Right hindlimb (tissue), 1 donor: Measurements from ENCODE around the gene PGAM2.

Experiments
- DNase-seq: peaks from one replicate; pipeline ENCODE4 v3.0.0-alpha.2; 2018

The PGAM2 gene

DNA sequence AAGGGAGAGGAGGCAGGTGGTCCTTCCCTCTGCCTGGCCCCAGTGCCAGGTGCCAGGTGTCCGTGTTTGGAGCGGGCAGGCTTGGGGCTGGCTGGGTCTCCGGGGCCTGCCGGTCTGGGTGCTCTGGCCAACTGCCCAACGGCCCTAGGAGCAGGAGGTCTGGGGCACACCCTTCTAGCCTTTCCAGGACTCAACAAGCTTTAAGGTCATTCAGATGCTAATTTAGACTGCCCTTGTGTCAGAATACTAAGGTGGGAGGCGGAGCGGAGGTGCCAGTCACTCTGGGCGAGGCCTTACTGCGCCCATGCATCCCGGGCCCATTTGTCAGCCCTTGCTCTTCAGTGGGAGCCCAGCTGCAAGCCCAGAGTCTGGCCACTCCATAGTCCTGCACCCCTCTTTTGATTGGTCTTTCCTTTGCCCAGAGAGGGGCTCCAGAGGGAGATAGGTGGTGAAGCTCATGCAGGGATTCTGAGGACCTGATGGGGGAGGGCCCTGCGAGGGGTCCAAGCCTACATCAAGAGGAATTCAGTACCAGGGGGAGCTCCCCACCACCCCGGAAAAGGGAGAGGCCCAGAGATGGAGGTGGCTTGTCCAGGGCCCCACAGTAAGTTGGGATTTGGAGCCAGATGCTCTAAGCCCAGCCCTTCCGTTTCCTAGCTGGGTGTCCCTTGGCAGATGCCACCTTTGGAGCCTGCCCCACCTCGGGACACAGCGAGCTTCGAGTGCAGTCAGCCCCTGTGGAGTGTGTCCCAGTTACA lies 1.3 kb downstream of the PGAM2 start:
- DNase-seq, result peak; percentile 30

DNA sequence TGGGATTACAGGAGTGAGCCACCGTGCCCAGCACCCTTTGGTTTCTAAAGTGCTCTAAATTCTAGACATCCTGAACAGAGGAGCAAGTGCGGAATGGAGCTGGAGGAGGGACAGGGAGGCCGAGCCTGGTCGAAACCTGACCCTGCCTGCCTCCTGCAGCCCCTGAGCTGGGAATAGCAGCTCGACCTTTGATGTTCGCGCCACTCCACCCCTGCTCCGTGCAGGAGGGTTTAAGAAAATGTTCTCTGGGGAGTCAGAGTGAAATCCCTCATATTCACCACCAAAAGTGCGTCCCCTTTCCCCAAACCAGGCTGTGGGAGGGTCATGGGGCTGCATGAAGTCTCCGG lies 1.8 kb downstream of the PGAM2 start:
- DNase-seq, result no peak

DNA sequence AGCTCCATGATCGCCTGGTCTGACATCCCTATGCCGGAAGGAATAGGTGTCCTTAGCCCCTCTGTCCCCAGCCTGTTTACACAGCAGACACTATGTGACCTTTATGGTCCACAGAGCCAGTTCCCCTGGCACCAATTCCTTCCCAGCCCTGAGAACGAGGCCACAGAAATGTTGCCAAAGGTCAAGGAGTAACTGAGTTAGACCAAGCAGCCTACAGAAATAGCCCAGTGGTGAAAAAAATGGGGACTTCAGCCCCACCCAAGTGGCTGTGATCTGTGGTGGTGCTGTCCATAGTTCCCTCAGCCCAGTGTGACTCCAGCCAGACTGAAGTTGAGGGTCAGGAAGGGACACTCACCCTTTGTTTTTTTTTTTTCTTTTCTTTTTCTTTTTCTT lies 2.5 kb downstream of the PGAM2 start:
- peak; percentile 22 for DNase-seq

DNA sequence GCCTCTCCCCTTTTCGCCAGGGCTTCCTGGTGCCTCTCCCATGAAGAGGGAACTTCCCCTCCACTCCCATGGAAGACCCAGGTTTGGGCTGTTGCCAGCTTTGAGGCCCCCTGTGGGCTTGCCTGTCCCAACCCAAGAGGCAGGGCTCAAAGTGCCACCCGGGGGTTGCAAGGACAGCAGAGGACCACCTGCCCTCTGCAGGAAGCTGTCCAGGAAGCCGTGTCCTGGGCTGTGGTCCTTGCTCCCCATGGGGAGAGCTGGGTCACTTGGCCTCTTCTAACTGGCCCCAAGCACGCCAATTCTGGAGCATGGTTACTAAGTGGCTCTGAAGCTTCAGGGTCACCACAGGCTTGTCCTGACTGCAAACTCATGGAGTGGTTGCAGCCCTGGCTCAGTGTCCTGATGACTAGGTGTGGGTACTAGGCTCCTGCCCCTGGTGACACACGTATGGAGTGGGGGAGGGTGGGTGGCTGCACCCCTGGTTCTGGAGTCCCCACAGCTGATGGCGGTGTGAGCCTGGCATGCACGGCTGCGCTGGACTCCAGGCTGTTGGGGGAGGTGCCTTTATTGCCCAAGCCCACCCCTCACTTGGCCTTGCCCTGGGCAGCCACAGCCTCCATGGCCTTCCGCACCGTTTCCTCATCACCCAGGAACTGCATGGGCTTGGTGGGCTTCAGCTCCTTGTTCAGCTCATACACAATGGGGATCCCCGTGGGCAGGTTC lies 3.0 kb downstream of the PGAM2 start:
- peak; percentile 18 for DNase-seq

DNA sequence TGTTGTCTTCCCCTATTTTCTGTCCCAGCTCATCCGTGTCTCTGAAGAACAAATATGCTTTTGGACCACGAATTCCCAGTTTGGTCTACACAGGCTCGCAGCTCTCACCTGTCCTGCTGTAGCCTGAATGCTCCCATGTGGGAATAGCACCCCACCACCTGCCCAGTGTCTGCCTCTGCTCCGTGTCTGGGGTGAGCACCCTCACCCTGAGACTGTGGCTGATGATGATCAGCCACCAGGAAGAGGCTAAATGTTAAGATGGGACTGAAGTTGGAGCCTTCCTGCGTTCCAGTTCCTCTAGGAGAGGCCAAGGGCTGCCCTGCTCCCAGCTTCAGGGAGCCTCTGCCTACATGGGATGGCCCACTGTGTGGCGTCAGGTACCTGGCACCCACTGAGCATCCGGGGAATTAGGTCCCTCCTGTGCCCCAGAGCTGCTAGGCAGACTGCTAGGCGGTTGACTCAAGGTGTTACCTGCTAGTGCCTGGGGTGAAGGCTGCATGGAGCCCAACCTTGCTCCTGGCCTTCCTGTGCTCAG lies 3.7 kb downstream of the PGAM2 start:
- DNase-seq, result peak; percentile 13

DNA sequence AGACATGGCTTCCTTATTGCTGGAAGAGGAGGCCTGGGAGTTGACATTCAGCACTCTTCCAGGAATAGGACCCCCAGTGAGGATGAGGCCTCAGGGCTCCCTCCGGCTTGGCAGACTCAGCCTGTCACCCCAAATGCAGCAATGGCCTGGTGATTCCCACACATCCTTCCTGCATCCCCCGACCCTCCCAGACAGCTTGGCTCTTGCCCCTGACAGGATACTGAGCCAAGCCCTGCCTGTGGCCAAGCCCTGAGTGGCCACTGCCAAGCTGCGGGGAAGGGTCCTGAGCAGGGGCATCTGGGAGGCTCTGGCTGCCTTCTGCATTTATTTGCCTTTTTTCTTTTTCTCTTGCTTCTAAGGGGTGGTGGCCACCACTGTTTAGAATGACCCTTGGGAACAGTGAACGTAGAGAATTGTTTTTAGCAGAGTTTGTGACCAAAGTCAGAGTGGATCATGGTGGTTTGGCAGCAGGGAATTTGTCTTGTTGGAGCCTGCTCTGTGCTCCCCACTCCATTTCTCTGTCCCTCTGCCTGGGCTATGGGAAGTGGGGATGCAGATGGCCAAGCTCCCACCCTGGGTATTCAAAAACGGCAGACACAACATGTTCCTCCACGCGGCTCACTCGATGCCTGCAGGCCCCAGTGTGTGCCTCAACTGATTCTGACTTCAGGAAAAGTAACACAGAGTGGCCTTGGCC lies 4.3 kb downstream of the PGAM2 start:
- peak; percentile 10 for DNase-seq

DNA sequence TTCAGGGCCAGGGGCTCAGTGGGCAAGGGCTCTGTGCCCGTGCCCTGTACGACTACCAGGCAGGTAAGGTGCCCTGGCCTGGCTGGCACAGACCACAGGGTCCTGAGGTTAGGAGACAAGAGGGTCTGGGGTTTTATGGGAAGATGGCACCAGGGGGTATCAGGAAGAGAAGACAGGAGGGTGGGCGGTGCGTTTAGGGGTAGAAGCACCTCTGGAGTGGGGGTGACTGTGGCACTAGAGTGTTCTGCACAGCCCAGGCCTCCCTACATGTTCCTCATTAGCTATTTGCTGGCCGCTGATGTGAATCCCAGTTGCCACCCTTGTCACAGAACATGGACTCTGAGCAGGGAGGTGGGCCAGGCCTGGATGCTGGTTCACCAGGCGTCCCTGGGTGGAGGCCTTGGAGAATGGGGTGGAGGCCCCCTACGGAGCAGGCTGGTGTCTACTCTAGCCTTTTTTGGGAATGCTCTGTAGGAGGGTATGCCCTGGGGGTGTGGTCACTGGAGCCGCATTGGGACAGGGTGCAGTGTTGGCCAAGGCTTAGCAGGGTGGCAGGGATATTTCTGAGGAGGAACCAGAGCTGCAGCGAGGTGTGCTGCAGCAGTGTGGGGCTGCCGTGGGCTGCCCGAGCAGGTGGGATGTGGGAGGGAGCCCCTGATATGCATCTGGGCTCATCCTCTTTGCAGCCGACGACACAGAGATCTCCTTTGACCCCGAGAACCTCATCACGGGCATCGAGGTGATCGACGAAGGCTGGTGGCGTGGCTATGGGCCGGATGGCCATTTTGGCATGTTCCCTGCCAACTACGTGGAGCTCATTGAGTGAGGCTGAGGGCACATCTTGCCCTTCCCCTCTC lies 5.0 kb downstream of the PGAM2 start:
- DNase-seq, result peak; percentile 15

DNA sequence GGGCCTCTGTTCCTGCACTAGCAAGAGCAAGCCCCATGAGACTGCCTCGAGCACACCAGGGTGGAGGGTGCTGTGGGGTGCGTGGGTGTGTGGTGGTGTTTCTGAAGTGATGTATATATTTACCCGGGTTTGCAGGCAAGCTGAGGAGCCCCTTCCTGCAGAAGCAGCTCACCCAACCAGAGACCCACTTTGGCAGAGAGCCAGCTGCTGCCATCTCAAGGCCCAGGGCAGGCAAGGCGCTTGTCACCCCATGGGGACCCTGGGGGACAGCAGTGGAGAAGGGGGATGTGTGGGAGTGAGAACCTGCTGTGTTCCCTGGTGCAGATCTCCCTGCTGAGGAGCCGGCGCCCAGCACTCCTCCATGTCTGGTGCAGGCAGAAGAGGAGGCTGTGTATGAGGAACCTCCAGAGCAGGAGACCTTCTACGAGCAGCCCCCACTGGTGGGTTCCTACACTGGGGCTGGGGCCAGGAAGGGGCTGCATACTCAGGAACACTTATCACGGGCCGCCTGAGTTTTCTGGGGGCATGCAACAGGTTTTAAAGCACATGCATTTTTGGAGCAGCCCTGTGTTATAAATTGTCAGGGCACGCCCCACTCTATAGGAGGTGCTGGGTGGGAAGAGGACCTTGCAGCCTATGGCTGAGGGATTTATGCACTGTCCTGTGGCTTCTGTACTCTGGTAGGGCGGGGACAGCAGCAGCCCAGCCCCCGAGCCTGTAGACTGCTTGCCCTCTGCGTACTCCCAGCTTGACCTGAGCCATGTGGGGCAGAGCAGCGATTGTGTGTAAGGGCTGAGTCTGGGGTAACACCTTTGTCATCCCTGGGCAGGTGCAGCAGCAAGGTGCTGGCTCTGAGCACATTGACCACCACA lies 5.9 kb downstream of the PGAM2 start:
- peak; percentile 21 for DNase-seq

DNA sequence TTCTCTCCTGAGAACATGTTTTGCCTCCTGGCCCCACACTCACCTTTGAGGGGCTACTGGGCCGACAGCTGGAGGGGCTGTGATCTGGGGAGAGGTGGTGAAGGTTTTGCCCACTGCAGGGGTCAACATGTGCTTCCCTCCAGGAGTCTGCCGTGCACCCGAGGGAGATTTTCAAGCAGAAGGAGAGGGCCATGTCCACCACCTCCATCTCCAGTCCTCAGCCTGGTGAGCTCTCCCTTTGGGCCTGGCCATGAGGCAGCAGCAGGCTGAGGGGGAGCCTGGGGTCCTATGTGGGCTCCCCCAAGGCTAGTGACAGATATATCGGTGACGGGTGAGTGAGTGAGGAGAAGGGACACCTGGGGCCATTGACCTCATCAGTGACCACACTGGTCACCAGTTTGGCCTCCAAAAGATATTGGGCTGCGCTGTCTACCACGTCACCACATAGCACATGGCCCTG lies 6.6 kb downstream of the PGAM2 start:
- peak; percentile 7 for DNase-seq

DNA sequence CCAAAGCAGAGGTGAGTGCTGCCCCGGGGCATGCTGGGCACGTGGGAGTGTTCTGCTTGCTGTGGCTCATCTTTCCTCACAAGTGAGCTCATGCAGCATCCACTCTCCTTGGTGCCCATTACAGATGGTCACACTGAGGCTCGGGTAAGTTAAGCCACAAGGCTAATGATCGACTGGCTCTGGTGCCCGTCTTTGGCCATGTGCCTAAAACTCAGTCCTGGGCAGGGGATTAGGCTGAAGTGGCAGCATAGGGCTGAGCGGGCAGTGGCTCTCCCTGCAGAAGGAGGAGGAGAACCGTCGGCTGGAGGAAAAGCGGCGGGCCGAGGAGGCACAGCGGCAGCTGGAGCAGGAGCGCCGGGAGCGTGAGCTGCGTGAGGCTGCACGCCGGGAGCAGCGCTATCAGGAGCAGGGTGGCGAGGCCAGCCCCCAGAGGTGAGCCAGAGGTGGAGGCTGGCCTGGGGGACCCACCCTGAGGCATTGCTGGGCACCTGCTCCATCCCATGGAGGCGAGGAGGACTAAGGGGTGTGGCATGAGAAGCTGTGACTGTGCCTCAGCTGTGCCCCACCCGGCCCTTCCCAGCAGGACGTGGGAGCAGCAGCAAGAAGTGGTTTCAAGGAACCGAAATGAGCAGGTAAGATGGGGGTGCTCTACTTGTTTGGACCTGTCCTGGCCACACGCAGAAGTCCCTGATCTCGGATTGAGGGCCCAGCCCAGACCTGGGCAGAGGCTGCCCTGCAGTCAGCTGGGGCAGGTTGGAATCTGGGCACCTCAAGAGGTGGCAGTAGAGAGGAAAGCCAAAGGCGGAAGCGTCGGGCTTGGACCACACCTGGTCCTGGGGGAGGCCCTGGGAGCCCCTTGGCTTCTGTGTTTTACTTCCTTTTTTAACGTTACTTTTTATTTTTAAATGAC lies 7.3 kb downstream of the PGAM2 start:
- peak; percentile 12 for DNase-seq

DNA sequence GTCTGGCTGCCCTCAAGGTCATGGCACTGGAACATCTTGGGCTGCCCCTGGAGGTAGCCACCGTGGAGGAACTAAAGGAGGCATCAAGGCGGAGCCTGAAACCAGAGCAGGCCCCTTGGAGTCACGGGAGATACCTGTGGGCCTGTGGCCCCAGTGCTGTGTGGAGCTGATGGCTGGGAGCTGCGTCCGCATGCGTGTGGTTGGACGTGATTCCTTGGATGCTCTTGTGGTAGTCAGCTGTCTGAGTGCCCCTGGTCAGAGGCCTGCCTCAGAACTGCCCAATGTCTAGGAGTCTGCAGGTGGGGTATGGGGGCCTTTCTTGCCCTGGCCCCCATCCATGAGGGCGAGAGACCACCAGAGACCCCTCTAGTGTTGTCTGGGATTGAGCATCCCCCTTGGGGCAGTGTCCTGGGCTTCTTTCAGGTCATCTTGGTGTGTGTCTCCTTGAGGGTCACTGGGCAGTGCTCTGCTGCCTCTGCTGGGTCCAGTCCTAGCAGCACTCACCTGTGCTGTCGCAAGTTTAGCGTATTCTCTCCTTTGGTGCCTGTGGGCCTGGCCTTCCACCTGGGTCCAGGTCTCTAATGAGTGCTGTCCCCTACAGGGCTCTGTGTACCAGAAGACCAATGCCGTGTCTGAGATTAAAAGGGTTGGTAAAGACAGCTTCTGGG lies 8.1 kb downstream of the PGAM2 start:
- DNase-seq, result peak; percentile 12

DNA sequence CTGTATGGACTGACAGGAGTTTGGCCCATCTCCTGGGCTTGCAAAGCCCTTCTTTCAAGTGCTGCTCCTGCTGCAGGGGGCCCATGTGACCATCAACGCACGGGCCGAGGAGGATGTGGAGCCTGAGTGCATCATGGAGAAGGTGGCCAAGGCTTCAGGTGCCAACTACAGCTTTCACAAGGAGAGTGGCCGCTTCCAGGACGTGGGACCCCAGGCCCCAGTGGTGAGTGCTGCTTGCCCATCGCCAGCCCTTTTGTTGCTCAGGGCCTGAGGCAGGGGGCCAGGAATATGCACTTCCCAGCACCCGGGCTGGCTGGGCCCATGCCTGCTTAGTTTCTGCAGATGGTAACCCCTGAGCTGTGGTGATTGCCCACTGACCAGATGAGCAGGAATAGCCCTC lies 8.7 kb downstream of the PGAM2 start:
- DNase-seq, result no peak

DNA sequence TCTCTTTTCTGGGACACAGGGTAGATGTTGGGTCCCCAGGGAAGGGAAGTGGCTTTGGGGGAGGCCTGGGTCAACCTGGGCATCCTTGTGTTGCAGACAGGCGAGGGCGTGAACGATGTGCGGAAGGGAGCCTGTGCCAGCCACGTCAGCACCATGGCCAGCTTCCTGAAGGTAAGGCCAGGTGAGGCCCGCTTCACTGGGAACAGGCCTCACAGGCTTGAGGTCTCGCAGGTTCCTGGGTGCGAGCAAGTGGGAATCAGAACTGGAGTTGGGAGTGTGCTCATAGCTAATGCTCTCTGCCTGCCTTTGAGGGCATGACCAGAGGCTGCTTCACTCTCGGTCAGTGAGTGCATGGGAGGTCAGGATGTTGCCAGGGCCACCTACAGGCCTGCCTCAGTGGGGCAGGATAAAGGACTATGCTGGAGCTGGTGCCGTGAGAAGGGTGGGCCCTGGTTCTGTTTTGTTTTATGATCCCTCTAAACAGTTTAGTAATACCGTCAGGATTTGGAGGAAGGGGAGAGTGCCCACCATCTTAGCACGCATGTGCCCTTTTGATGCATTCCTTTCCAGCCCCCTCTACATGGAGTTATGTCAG lies 12.5 kb downstream of the PGAM2 start:
- no peak for DNase-seq

DNA sequence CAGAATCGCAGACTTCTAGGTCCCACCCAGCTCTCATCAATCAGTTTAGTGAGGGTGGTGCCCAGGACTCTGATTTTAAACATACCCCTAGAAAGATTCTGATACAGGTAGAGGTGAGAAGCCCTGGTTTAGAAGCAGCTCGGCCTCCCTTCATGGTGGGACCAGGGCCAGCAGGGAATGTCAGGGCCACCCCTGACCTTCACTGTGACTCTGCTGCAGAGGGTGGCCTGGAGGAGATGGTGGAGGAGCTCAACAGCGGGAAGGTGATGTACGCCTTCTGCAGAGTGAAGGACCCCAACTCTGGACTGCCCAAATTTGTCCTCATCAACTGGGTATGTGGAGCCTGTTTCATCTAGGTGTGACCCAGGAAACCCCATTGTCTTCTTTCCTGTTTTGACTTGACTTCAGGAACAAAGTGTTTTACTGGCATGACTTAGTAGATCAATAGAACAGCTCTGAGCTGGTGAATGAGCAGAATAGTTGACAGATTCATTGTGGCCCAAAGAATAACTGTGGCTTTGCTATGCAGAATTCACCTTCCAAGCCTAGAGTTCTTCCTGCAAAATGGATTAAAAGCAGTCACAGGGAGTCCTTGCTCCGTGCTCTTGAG lies 13.7 kb downstream of the PGAM2 start:
- DNase-seq, result no peak

DNA sequence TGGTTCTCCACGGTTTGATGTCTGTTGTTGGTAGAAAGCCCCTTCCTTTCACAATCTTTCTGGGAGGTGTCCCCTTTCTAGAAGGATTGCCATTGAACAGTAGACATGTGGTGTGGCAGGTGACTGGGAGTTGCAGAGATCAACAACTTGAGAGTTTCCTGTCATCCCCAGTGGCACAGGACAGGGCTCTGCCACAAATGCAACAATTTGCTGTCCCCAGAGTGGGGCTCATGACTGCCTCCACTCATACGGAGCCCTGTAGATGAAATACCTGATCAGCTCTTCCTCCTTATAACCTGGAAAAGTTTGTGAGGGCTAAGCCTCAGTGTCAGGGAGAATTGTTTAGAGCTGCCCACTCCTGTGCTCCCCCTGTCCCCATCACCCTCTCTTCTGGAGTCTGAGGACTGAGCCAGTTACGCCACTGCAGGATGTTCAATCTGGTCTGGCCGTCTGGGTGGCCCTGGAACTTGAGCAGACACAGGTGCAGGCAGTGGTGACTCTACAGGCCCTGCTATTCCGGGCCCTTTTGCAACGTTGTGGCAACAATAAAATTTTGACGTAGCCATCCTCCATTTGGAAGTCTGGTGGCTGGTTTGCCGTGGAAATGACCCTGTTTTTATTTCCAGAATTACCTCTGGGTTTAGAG lies 14.3 kb downstream of the PGAM2 start:
- DNase-seq, result no peak

DNA sequence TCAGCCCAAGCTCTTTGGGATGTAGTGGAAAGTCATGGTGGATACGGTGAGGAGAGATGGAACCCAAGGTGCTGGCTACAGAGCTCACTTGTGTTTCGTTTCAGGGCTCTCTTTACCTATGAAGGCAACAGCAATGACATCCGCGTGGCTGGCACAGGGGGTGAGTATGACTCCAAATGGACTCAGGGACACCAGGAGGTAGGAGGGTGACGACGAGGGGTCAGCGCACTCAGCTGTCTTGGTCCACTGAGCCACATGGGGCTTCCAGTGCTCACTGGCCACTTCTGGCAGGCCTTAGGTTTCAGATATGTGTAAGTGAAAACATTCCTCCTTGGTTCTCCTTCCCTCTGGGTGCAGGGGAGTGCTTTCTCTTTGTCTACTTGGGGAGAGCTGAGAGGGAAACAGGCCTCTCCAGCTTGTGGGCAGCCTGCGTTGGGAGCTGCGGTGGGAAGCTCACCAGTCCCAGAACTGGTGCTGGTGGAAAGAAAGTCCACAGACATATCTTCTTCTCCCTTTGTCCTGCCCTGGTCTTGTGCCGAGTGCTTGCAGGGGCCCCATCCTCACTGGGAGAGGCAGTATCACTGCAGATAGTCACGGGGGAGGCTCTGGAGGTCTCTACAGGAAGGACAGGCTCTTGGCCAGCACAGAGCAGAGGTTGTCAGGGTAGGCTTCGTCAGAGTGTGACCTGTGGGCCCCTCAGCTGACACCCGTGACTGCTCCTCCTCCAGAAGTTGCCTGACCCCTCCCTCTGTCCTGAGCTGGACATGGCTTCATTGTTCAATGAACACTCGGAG lies 15.0 kb downstream of the PGAM2 start:
- DNase-seq, result no peak

DNA sequence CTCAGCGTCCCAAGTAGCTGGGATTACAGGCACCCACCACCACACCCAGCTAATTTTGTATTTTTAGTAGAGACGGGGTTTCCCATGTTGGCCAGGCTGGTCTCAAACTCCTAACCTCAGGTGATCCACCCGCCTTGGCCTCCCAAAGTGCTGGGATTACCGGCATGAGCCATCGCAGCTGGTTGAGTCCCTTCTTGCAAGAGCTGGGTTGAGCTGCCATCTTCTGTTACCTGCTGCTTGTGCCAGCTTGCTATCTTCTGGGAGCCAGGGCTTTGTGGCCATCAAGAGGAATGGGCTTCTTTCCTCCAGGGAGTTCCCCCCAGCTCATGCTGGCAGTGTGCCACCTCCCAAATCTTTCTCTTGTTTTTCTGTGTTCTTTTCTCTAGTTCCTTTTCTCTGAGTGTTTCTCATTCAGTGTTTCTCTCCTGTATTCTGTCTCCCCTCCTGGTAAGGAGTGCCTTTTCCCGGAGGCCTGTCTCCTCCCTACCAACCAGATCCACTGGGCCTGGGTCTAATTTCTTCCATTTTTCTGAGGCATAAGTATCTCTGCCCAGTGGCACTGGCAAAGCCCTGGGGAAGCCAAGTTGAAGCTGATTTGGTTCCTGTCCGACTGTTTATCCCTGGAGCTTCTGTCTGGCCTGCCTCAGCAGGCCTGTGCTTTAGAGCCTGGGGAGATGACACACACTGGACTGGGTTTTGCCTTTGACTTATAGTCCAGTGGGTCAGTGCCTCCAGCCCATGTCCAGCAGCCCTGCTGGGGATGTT lies 17.2 kb downstream of the PGAM2 start:
- DNase-seq, result no peak
